IPS-11a (cell line): ENCODE measurements around the gene SERPINH1.
"Not testable (repeated sequence)": the region's sequence is repeated elsewhere in the genome, so short reads cannot be mapped to it uniquely, and the experiment has no call there.

Experiments used
- H3K4me3 ChIP-seq: one replicate; pipeline ENCODE4 v1.5.1; 2013; ENCODE audit warnings: low read depth, low read length, control low read depth

SERPINH1 gene

GRCh38 chr11:75572744-75573143 lies 10.7 kb downstream of the SERPINH1 start:
- H3K4me3 ChIP-seq, result no peak overlapping the region

GRCh38 chr11:75574698-75575602 lies 12.9 kb downstream of the SERPINH1 start:
- H3K4me3 ChIP-seq, result no peak overlapping the region

- no peak overlapping the region for H3K4me3 ChIP-seq
These were observed 14.0 kb downstream of the SERPINH1 start for GRCh38 chr11:75576017-75576416.

- H3K4me3 ChIP-seq, result no peak overlapping the region
These were observed 14.5 kb downstream of the SERPINH1 start for GRCh38 chr11:75576499-75576918.

- H3K4me3 ChIP-seq, result no peak overlapping the region
These were observed 15.2 kb downstream of the SERPINH1 start for GRCh38 chr11:75577207-75577606.

- no peak overlapping the region for H3K4me3 ChIP-seq
These were observed 16.9 kb downstream of the SERPINH1 start for GRCh38 chr11:75578977-75579376.

- H3K4me3 ChIP-seq, result no peak overlapping the region
These were observed 17.8 kb downstream of the SERPINH1 start for GRCh38 chr11:75579841-75580240.

GRCh38 chr11:75582506-75582894 lies 20.4 kb downstream of the SERPINH1 start:
- H3K4me3 ChIP-seq, result no peak overlapping the region

- H3K4me3 ChIP-seq, result peak overlapping the region; percentile 56
These were observed 21.1 kb downstream of the SERPINH1 start for GRCh38 chr11:75582895-75583717.

- peak overlapping the region; percentile 56 for H3K4me3 ChIP-seq
These were observed 21.9 kb downstream of the SERPINH1 start for GRCh38 chr11:75583718-75584658.

- not testable (repeated sequence) for H3K4me3 ChIP-seq
These were observed 22.7 kb downstream of the SERPINH1 start for GRCh38 chr11:75584659-75585292.

GRCh38 chr11:75585293-75585670 lies 23.2 kb downstream of the SERPINH1 start:
- H3K4me3 ChIP-seq, result no peak overlapping the region

- no peak overlapping the region for H3K4me3 ChIP-seq
These were observed 24.3 kb downstream of the SERPINH1 start for GRCh38 chr11:75586395-75586794.

- H3K4me3 ChIP-seq, result no peak overlapping the region
These were observed 26.0 kb downstream of the SERPINH1 start for GRCh38 chr11:75588051-75588481.

- no peak overlapping the region for H3K4me3 ChIP-seq
These were observed 27.0 kb downstream of the SERPINH1 start for GRCh38 chr11:75589051-75589450.

- H3K4me3 ChIP-seq, result no peak overlapping the region
These were observed 27.9 kb downstream of the SERPINH1 start for GRCh38 chr11:75589933-75590332.

GRCh38 chr11:75591371-75591770 lies 29.3 kb downstream of the SERPINH1 start:
- H3K4me3 ChIP-seq, result no peak overlapping the region

GRCh38 chr11:75591966-75592365 lies 29.9 kb downstream of the SERPINH1 start:
- no peak overlapping the region for H3K4me3 ChIP-seq

GRCh38 chr11:75592715-75593114 lies 30.7 kb downstream of the SERPINH1 start:
- H3K4me3 ChIP-seq, result no peak overlapping the region

GRCh38 chr11:75593286-75593915 lies 31.3 kb downstream of the SERPINH1 start:
- H3K4me3 ChIP-seq, result no peak overlapping the region
